ENCODE data around the gene COL12A1.

The COL12A1 gene

DNA sequence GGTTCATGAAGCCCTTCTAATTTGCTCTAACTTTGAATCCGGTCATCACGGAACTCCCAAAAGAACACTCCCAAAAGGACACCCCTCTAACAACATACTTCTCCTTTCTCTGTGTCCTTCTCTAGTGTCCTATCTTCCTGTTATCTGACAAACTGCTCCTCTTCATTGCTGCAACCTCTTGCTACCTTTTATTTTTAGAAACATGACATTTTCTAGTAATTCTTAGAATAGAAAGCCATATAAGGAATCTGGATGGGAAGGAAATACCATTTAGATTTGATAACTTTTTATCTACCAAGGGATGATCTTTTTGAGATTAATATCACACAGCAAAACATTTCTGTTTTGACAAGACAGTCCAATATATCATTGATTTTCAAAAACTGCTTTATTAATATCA is 63.1 kb downstream of the COL12A1 start:
- DNase-seq, result no peak

DNA sequence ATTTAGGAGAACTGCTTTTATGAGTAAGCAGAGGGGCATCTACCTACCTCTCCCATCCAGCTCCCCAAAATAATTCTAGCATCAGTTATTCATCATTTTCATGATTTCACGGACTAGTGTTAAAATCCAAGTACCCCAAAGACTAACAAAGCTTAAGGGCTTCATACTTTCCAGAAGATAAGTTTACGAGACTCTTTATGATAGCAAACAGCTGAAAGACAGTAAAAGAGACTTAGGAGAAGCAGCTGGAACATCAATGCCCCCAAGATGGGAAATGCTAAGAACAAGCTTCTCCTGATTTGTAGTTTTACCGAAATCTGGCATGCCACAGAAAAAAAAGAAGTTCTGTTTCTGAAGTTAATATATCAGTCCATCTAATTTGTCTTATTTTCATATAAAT is 70.0 kb downstream of the COL12A1 start:
- no peak for DNase-seq

DNA sequence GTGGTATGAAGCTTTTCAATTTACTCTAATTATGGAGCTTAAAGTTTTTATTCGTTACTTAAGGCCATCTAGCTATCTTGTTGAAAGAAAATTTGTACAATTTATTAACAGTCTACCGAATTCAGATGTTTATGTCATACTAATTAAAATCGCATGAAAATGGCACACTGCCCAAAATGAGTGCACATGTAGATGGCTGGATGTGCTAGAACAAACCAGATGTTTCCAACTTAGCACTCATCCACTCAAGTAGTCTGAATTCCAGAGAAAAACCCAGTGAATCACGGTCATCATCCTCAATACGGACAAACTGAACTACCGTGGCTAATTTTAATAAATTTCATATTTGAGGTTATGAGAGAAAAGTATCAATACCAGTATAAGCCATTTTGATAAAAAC is 70.4 kb downstream of the COL12A1 start:
- DNase-seq, result no peak

GRCh38 chr6:75130784-75131183 is 75.1 kb downstream of the COL12A1 start:
- no peak for DNase-seq

GRCh38 chr6:75128878-75129570 is 76.8 kb downstream of the COL12A1 start:
- DNase-seq, result no peak

- DNase-seq, result no peak
Measured at GRCh38 chr6:75126518-75126917, 79.3 kb downstream of the COL12A1 start.

- no peak for DNase-seq
Measured at GRCh38 chr6:75124983-75125382, 80.9 kb downstream of the COL12A1 start.

DNA sequence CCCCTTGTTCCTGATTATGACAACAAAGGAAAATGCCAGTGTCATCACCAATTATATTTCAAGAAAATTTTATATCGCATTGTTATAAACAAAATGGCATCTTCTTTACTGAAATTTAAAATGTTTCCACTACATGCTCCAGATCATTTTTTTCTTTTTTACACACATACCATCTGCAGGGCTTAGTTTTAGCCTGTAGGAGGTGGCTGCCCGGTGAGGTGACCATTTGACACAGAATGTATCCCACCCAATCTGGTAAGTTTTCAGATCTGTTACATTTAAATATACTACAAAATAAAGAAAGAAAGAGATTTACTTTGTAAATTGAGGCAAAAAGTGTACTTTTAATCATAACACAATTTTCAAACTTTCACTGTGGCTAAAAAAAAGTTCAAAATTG is 81.8 kb downstream of the COL12A1 start:
- DNase-seq, result no peak

- no peak for DNase-seq
Measured at GRCh38 chr6:75118925-75119515, 86.8 kb downstream of the COL12A1 start.

- no peak for DNase-seq
Measured at GRCh38 chr6:75117701-75118100, 88.2 kb downstream of the COL12A1 start.

DNA sequence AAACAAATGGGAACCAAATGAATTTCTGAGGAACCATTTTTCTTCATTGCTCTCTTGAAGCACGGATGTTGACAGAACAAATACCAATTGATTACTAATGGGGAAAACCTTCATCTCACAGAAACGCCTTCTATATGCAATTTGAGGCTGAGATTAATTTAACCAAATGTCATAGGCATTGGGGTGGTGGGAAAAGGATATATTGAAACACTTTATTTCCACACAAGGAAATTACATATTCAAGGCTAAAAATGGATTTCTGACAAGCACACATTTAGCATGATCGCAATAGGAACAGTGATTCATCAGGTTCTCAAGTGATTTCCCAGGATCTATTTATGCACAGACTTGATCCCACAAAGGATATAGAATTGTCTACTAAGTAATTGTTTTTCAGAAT is 88.9 kb downstream of the COL12A1 start:
- DNase-seq, result no peak

DNA sequence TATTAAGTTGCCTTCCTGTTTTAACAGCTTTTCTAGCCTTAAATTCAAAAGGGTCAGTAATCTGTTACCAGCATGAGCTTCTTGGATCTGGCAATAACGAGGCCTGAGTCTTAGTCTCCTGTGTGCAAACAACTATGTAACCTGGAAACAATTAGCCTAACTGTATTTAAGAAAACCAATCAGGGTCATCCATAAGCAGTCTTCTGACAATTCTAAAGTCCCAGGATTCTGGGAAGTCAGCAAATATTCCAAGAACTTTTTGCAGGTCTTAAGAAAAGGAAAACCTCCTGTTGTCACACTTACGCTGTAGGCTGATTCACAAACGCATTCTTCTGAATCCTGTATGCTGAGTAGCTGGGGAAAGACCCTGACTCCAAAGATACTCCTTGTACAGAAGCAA is 90.4 kb downstream of the COL12A1 start:
- no peak for DNase-seq

DNA sequence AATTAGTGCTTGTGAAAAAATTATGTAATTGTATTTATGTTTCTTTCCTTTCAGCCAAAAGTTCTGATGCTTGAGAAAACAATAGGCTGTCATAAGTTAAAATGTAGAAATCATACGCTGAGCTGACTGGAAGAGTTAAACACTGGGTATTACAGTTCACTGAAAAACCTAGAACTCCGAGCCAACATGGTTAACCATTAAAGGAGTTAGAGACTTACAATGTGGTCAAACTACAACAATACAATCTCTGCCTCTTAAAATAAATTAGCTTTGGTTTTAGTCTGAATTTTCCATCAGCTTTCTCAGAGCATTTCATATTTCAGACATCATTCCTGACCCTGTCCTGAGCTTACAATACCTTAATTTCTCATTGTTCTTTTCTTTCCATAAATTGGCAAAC is 91.0 kb downstream of the COL12A1 start:
- no peak for DNase-seq

DNA sequence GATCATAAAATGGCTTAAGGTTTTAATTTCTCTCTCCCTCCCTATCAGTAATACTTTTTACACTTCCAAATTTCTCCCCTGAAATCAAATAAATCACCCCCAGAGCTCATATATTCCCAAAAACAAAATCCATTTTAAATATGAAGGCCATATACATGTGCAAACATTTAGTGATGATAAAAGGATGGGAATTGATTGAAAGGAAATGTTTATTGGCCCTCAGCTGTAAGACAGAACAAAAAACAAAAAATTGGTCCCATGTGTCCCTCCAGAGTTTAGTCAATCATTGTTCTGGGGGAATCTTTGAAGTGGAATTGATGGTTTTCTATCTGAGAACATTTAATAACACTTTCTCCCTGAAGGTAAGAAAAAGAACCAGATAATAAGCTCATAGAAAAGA is 91.7 kb downstream of the COL12A1 start:
- DNase-seq, result no peak

DNA sequence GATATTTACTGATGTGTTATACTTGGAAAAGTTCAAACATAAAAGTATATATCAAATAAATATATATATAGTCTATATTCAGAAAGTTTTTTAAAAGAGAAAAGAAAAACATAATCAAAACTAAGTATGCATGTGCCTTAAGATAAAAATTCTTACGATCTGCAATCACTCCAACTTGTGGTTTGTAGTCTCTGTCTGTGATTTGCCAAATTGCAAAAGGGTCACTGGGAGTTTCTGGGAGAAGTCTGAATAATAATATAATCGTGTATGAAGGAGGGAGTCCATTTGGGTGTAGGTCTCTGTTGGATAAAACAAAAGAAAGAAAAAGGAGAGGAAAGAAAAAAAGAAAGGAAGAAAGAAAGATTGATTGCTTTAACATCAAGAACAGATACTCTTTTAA is 92.4 kb downstream of the COL12A1 start:
- DNase-seq, result no peak

DNA sequence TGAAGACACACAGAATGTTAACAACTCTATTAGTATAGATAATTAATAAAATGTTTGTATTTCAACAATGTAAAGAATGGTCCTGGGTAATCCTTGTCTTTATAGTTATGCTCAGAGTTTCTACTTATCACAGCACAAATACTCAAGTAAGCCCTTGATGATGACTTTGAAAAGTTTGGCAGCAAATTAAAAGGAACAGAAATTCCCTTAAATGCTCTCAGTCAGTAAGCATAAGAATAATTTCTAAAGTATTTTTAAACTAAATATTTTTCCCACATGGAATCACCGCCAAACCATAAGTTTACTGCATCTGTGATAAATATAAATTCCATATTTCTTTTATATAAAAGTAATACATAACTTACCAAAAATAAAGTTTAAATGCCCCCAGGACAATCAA is 96.1 kb downstream of the COL12A1 start:
- DNase-seq, result no peak

- no peak for DNase-seq
Measured at GRCh38 chr6:75109022-75109421, 96.8 kb downstream of the COL12A1 start.

DNA sequence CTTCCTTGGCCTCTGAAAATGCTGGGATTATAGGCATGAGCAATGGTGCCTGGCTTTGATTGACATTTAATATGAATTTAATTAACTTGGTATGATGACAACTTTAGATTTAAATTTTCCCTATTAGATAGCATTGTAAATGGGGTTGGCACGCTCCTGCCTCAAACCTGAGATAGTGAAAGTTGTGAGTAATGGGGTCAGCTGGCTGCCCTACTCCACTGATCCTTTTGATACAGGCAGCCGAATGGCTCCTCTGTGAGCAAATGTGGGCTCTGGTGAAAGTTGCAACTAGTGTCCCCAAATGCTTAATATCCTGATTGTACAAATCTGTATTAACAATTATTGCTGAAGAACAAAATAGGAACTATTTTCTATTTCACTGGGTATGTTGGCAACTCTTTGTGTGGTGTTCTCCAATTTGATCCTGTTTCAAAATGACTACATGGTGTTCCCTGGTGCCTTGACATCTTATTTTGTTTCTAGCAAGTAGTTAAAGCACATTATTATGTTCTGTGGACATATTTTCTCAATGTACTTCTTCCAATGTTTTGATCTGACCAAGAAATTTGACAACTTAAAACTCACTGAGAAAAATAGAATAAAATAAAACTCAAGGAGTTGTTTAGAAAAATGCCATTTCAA is 97.4 kb downstream of the COL12A1 start:
- no peak for DNase-seq

- DNase-seq, result no peak
Measured at GRCh38 chr6:75107913-75108312, 97.9 kb downstream of the COL12A1 start.

GRCh38 chr6:75106426-75106825 is 99.4 kb downstream of the COL12A1 start:
- DNase-seq, result no peak

DNA sequence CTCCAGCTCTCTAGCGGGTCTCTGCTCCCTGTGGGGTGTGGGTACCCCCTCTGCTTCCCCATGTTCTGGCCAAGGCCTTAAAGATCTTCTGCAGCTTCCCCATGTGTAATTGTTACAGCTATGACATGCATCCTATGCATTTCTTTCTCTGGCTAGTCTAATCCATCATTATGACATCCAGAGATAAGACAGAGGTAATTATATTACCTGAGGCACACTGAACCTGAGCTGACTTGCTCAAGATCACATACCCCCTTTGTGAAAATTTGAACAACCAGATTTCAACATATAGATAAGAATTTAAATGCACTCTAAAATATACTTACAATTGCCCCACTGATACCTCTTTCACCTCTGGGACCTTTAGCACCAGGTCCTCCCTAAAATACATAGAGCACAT is 102.4 kb downstream of the COL12A1 start:
- DNase-seq, result no peak

DNA sequence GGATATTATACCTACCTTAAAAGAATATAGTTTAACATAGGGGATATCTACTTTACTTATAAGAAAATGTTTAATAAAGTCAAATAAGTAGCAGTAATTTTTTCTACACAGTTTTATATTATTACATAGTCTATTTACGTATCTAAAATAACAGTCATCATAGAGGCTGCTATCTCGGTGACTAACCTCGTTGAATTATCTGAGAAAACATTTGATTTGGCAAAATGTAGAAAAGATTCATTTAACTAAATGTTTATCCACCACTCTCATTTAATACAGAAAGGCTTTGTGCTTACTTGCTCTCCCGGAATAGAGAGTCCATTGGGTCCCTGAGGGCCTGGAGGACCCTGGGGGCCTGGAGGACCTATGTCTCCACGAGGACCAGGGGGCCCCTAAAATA is 103.6 kb downstream of the COL12A1 start:
- no peak for DNase-seq

- DNase-seq, result no peak
Measured at GRCh38 chr6:75101896-75102295, 104.0 kb downstream of the COL12A1 start.

GRCh38 chr6:75098709-75099108 is 107.1 kb downstream of the COL12A1 start:
- no peak for DNase-seq

Data from inflammatory macrophage (primary cell).